Neural progenitor cell (in vitro differentiated cells): ENCODE measurements around the gene MEG3. TPM values are rescaled to one million over a fixed set of nuclear protein-coding genes. Genes with fewer than 3 reads are reported as not detected.

Source experiments
- DNase-seq: peaks from one replicate; pipeline ENCODE4 v3.0.0-alpha.2; 2016; ENCODE audit warnings: low spot score
- H2AFZ ChIP-seq: fragments of 200-600 bp; sonication (generic); replicated peaks from 2 replicates; pipeline ENCODE4 v1.6.1; 2016; ENCODE audit warnings: antibody characterized with exemption
- H3F3A ChIP-seq: fragments of 200-600 bp; sonication (generic); 2 replicates; pipeline ENCODE4 v1.6.1; 2016; ENCODE audit warnings: antibody characterized with exemption, low read depth
- H3K27ac ChIP-seq: fragments of 200-600 bp; sonication (generic); 2 replicates; pipeline ENCODE4 v1.5.1; 2016; ENCODE audit warnings: mild to moderate bottlenecking
- H3K27me3 ChIP-seq: fragments of 200-600 bp; sonication (generic); 2 replicates; pipeline ENCODE4 v1.6.1; 2016; ENCODE audit warnings: mild to moderate bottlenecking, moderate library complexity
- H3K36me3 ChIP-seq: fragments of 200-600 bp; sonication (generic); 2 replicates; pipeline ENCODE4 v1.5.1; 2016
- H3K4me1 ChIP-seq: fragments of 200-600 bp; sonication (generic); 2 replicates; pipeline ENCODE4 v1.6.1; 2016; ENCODE audit warnings: mixed run types
- H3K4me2 ChIP-seq: fragments of 200-600 bp; sonication (generic); 2 replicates; pipeline ENCODE4 v1.6.1; 2016
- H3K4me3 ChIP-seq: fragments of 200-600 bp; sonication (generic); 2 replicates; pipeline ENCODE4 v1.5.1; 2016
- H3K79me2 ChIP-seq: fragments of 200-600 bp; sonication (generic); 2 replicates; pipeline ENCODE4 v1.6.1; 2016; ENCODE audit warnings: low read depth
- H3K9ac ChIP-seq: fragments of 200-600 bp; sonication (generic); 2 replicates; pipeline ENCODE4 v1.6.1; 2016
- H3K9me3 ChIP-seq: fragments of 200-600 bp; sonication (generic); 2 replicates; pipeline ENCODE4 v1.5.1; 2016; ENCODE audit warnings: low read depth
- H4K20me1 ChIP-seq: fragments of 200-600 bp; sonication (generic); 2 replicates; pipeline ENCODE4 v1.6.1; 2016; ENCODE audit warnings: low read depth
- H3K27ac Mint-ChIP-seq: 3 replicates; pipeline ENCODE4 v1.8.0; 2021; ENCODE audit warnings: mixed read lengths
- H3K27me3 Mint-ChIP-seq: 2 replicates; pipeline ENCODE4 v1.8.0; 2022; ENCODE audit warnings: low read depth, mild to moderate bottlenecking, inconsistent platforms, moderate library complexity, mixed read lengths; ENCODE audit not compliant: insufficient read depth
- H3K36me3 Mint-ChIP-seq: 3 replicates; pipeline ENCODE4 v1.8.0; 2021; ENCODE audit warnings: mixed read lengths
- H3K4me1 Mint-ChIP-seq: 3 replicates; pipeline ENCODE4 v1.8.0; 2021; ENCODE audit warnings: mixed read lengths
- H3K4me3 Mint-ChIP-seq: 3 replicates; pipeline ENCODE4 v1.8.0; 2021; ENCODE audit warnings: mild to moderate bottlenecking, moderate library complexity, mixed read lengths
- H3K9me3 Mint-ChIP-seq: 3 replicates; pipeline ENCODE4 v1.8.0; 2020; ENCODE audit warnings: mixed read lengths
- EZH2 ChIP-seq: fragments of 200-600 bp; sonication (generic); IDR thresholded peaks from 2 replicates; pipeline ENCODE4 v1.6.1; 2017; ENCODE audit warnings: antibody characterized with exemption, mild to moderate bottlenecking, moderate library complexity
- EZH2phosphoT487 ChIP-seq: fragments of 200-600 bp; sonication (generic); IDR thresholded peaks from 2 replicates; pipeline ENCODE4 v1.6.1; 2017; ENCODE audit warnings: antibody characterized with exemption
- total RNA-seq: library from RNA; depleted of rRNA; stranded (reverse); fragments of >200 nt; gene quantifications from 2 replicates; pipeline ENCODE4 v1.2.3, GENCODE V29; 2015; ENCODE audit warnings: low replicate concordance
- TF ChIP-seq, protein P1 (sequence below): fragments of 200-600 bp; sonication (generic); IDR thresholded peaks from 2 replicates; pipeline ENCODE4 v1.5.1; 2017; ENCODE audit warnings: antibody characterized with exemption, mild to moderate bottlenecking

Gene MEG3
- total RNA-seq, 1 donor from 2014 or later = 10.6 TPM

DNA sequence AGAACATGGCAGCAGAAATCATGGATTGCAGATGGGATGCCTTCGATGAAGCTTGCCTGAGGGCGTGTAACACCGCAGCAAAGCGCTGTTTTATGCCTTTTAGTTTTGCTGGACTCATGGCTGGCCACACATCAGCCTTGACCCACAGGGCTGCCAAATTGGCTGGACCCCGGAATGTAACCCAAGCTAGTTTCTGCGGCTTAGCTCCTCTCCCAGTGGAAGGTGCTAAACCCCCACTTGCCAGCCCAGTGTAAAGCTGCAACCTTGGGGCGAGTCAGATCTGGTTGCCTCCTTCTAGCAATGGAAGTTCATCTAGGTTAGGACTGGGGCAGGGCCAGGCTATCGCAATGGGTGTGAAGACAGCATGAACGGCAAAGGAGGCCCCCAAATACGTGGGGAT lies 38.3 kb downstream of the MEG3 start:
- H3K27ac ChIP-seq = no peak overlapping the region
- TF ChIP-seq EZH2phosphoT487 (no peak), EZH2 (no peak)
- TF ChIP-seq, protein P1, sequence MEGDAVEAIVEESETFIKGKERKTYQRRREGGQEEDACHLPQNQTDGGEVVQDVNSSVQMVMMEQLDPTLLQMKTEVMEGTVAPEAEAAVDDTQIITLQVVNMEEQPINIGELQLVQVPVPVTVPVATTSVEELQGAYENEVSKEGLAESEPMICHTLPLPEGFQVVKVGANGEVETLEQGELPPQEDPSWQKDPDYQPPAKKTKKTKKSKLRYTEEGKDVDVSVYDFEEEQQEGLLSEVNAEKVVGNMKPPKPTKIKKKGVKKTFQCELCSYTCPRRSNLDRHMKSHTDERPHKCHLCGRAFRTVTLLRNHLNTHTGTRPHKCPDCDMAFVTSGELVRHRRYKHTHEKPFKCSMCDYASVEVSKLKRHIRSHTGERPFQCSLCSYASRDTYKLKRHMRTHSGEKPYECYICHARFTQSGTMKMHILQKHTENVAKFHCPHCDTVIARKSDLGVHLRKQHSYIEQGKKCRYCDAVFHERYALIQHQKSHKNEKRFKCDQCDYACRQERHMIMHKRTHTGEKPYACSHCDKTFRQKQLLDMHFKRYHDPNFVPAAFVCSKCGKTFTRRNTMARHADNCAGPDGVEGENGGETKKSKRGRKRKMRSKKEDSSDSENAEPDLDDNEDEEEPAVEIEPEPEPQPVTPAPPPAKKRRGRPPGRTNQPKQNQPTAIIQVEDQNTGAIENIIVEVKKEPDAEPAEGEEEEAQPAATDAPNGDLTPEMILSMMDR = no peak
- H3K4me2 ChIP-seq = no peak overlapping the region
- H3K36me3 ChIP-seq = no peaks in the 10 kb centered on the region
- H3K4me1 Mint-ChIP-seq = no peaks in the 10 kb centered on the region
- H3K27ac Mint-ChIP-seq = no peak overlapping the region
- H3K9me3 ChIP-seq = no peaks in the 10 kb centered on the region
- no peak overlapping the region for H3K4me3 Mint-ChIP-seq
- no peak overlapping the region for H3K9ac ChIP-seq
- DNase-seq = no peak
- H3K9me3 Mint-ChIP-seq = peaks cover 9% of the 10 kb centered on the region
- no peaks in the 10 kb centered on the region for H3K27me3 ChIP-seq
- no peaks in the 10 kb centered on the region for H3K79me2 ChIP-seq
- no peak overlapping the region for H3K4me3 ChIP-seq
- H4K20me1 ChIP-seq = no peaks in the 10 kb centered on the region
- H2AFZ ChIP-seq = no peak overlapping the region
- H3F3A ChIP-seq = no peaks in the 10 kb centered on the region
- H3K36me3 Mint-ChIP-seq = no peaks in the 10 kb centered on the region
- H3K4me1 ChIP-seq = no peaks in the 10 kb centered on the region
- peaks cover 4% of the 10 kb centered on the region for H3K27me3 Mint-ChIP-seq

GRCh38 chr14:100864960-100865681 lies 39.2 kb downstream of the MEG3 start:
- H4K20me1 ChIP-seq = no peaks in the 10 kb centered on the region
- no peak overlapping the region for H3K9ac ChIP-seq
- H3F3A ChIP-seq = no peaks in the 10 kb centered on the region
- H3K9me3 Mint-ChIP-seq = peaks cover 9% of the 10 kb centered on the region
- no peak for DNase-seq
- no peaks in the 10 kb centered on the region for H3K4me1 ChIP-seq
- no peak overlapping the region for H3K4me2 ChIP-seq
- H3K36me3 ChIP-seq = no peaks in the 10 kb centered on the region
- H2AFZ ChIP-seq = no peak overlapping the region
- H3K27ac ChIP-seq = no peak overlapping the region
- H3K27ac Mint-ChIP-seq = no peak overlapping the region
- H3K36me3 Mint-ChIP-seq = no peaks in the 10 kb centered on the region
- TF ChIP-seq EZH2phosphoT487 = no peak
- TF ChIP-seq, protein P1 = no peak
- no peak for TF ChIP-seq EZH2
- H3K27me3 Mint-ChIP-seq = peaks cover 2% of the 10 kb centered on the region
- no peaks in the 10 kb centered on the region for H3K9me3 ChIP-seq
- H3K4me3 Mint-ChIP-seq = no peak overlapping the region
- H3K4me3 ChIP-seq = no peak overlapping the region
- H3K4me1 Mint-ChIP-seq = no peaks in the 10 kb centered on the region
- H3K27me3 ChIP-seq = no peaks in the 10 kb centered on the region
- no peaks in the 10 kb centered on the region for H3K79me2 ChIP-seq

DNA sequence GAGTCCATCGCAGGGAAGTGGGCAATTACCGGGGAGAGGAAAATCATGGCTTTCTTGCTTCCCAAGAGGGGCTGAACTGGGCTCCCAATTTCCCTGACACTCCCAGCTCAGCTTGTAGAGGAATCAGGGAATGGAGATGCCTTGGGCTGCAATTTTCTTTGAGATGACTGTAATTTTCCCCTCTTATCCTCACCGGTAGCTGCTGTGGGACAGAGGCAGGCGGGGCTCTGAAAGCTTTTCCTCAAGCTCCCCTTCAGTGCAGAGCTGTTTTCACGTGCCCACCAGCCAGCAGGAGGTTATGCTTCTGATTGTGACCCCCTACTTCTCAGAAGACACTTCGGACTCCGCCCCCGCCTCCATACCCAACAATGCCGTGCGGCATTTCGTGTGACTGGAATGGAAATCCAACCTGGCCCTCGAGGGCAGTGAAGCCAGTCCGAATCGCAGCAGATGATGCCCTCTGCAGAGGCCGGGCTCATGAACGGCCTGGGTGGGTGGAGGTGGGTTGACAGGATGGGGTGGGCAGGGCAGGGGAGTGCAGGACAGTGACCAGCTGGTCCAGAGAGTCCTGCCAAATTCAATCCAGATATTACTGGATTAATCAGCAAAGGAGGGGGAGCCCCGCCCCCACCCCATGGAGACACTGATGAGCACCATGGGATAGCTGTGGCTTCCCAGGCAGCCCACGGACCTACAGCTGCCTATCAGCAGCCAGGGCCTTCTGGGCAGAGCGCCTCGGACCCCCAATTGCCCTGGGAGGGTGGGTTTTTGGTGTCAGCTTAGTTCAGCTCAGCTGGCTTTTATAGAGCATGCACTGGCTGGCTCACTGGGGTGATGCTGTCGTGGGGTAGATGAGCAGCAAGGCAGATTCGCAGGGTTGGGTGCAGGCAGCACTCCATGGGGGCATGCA lies 40.0 kb downstream of the MEG3 start:
- Histone ChIP-seq H3K9ac (no peak overlapping the region), H3K27me3 (no peaks in the 10 kb centered on the region), H3K4me2 (no peak overlapping the region), H3K9me3 (no peaks in the 10 kb centered on the region), H3F3A (no peaks in the 10 kb centered on the region), H4K20me1 (no peaks in the 10 kb centered on the region), H3K79me2 (no peaks in the 10 kb centered on the region), H2AFZ (no peak overlapping the region), H3K27ac (no peak overlapping the region), H3K36me3 (no peaks in the 10 kb centered on the region), H3K4me1 (no peaks in the 10 kb centered on the region), H3K4me3 (no peak overlapping the region)
- Mint-ChIP-seq H3K9me3 (peaks cover 9% of the 10 kb centered on the region), H3K27me3 (peaks cover 2% of the 10 kb centered on the region), H3K4me3 (no peak overlapping the region), H3K36me3 (no peaks in the 10 kb centered on the region), H3K4me1 (no peaks in the 10 kb centered on the region), H3K27ac (no peak overlapping the region)
- no peak for TF ChIP-seq EZH2phosphoT487
- TF ChIP-seq, protein P1 = no peak
- TF ChIP-seq EZH2 = no peak
- no peak for DNase-seq
